Measurements from ENCODE around the gene EMP3. TPM values are rescaled to one million over a fixed set of nuclear protein-coding genes. Genes with fewer than 3 reads are reported as not detected.

The EMP3 gene
- polyA plus RNA-seq, 3 donors: 802 to 1,036 (median 996) TPM

GRCh38 chr19:48341515-48342413 lies 16.4 kb downstream of the EMP3 start:
- H3K4me1 ChIP-seq (ENCODE audit: control insufficient read depth in 1 of 2, insufficient read depth in 2 of 2, low read length in 2 of 2): peaks cover 3 to 12% of the 10 kb centered on the region in 2 donors
- H3K79me2 ChIP-seq (ENCODE audit: insufficient read depth, low read length): no peaks in the 10 kb centered on the region
- peaks cover 7% of the 10 kb centered on the region for H3K4me1 Mint-ChIP-seq
- intact Hi-C loops (cut with micrococcal nuclease): loop anchor here in 1 of 2 donors (5.0 kb wide), 1 partner anchor 34 kb away; no protein-coding TSS in a partner anchor
- no peak for DNase-seq
- H3K27ac Mint-ChIP-seq: no peak overlapping the region
- no peak overlapping the region for H3K9ac ChIP-seq (ENCODE audit: insufficient read depth, low read length, poor library complexity, severe bottlenecking)
- H3K27me3 ChIP-seq (ENCODE audit: control insufficient read depth in 2 of 2, insufficient read depth in 2 of 2, low read length in 2 of 2): no peaks in the 10 kb centered on the region
- peaks cover 0 to 2% (median 0%) of the 10 kb centered on the region in 7 donors for H3K9me3 Mint-ChIP-seq
- H4K20me1 ChIP-seq (ENCODE audit: insufficient read depth, low read length): no peaks in the 10 kb centered on the region
- WGBS (ENCODE audit: insufficient coverage): 92% methylated on average over 9 of the region's 10 CpGs
- peaks cover 0 to 3% (median 1%) of the 10 kb centered on the region in 3 donors for H3K27me3 Mint-ChIP-seq (ENCODE audit: low read depth in 3 of 3)
- H3K36me3 Mint-ChIP-seq: peaks cover 9 to 14% of the 10 kb centered on the region in 2 donors
- no peaks in the 10 kb centered on the region for H3K36me3 ChIP-seq (replicated peaks in 1 of 2; ENCODE audit: control insufficient read depth in 1 of 2, insufficient read depth in 2 of 2, low read length in 2 of 2)
- H3K9me3 ChIP-seq (replicated peaks in 1 of 2; ENCODE audit: control insufficient read depth in 1 of 2, insufficient read depth in 1 of 2, low read length in 2 of 2): no peaks in the 10 kb centered on the region
- no peak overlapping the region for H2AFZ ChIP-seq (ENCODE audit: insufficient read depth, low read depth, low read length, poor library complexity, severe bottlenecking)
- H3K4me3 ChIP-seq (replicated peaks in 1 of 3; ENCODE audit: low read depth in 2 of 3, low read length in 3 of 3): no peak overlapping the region
- H3K4me2 ChIP-seq (replicated peaks; ENCODE audit: extremely low read depth, low read length, poor library complexity, severe bottlenecking): no peak overlapping the region
- TF ChIP-seq CTCF (IDR thresholded peaks at IDR 0.05): no peak
- no peak overlapping the region for H3K27ac ChIP-seq (ENCODE audit: low read depth in 1 of 2, low read length in 2 of 2)
- H3K4me3 Mint-ChIP-seq: no peak overlapping the region

DNA sequence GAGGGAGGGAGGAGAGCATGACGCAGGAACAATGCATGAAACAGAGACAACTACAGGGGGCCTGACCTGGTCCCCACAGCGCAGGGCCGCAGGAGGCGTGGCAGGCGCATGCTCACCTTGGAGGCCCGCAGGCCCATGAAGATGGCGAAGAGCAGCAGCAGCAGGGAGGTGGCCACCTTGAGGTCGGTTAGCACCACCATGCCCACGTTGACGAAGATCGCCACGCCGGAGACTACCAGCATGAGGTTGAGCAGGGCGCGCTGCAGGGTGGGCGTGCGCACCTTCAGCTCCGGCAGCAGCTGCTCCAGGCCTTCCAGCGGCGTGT lies 17.0 kb downstream of the EMP3 start:
- no peak overlapping the region for H3K4me3 Mint-ChIP-seq
- H3K27ac ChIP-seq (ENCODE audit: low read depth in 1 of 2, low read length in 2 of 2): no peak overlapping the region
- H3K9me3 ChIP-seq (replicated peaks in 1 of 2; ENCODE audit: control insufficient read depth in 1 of 2, insufficient read depth in 1 of 2, low read length in 2 of 2): no peaks in the 10 kb centered on the region
- H3K27ac Mint-ChIP-seq: peak overlapping the region in 3 of 7 donors; percentile 18 to 62 (median 35)
- TF ChIP-seq CTCF (IDR thresholded peaks at IDR 0.05): no peak
- peaks cover 0 to 1% (median 1%) of the 10 kb centered on the region in 3 donors for H3K27me3 Mint-ChIP-seq (ENCODE audit: low read depth in 3 of 3)
- no peak overlapping the region for H3K4me2 ChIP-seq (replicated peaks; ENCODE audit: extremely low read depth, low read length, poor library complexity, severe bottlenecking)
- intact Hi-C loops (cut with micrococcal nuclease): loop anchor here in 1 of 2 donors (5.0 kb wide), 1 partner anchor 35 kb away; no protein-coding TSS in a partner anchor
- H2AFZ ChIP-seq (ENCODE audit: insufficient read depth, low read depth, low read length, poor library complexity, severe bottlenecking): no peak overlapping the region
- no peak for DNase-seq
- no peaks in the 10 kb centered on the region for H3K36me3 ChIP-seq (replicated peaks in 1 of 2; ENCODE audit: control insufficient read depth in 1 of 2, insufficient read depth in 2 of 2, low read length in 2 of 2)
- 90% methylated on average over 20 of the region's 20 CpGs for WGBS (ENCODE audit: insufficient coverage)
- H3K9ac ChIP-seq (ENCODE audit: insufficient read depth, low read length, poor library complexity, severe bottlenecking): no peak overlapping the region
- H3K79me2 ChIP-seq (ENCODE audit: insufficient read depth, low read length): no peaks in the 10 kb centered on the region
- H4K20me1 ChIP-seq (ENCODE audit: insufficient read depth, low read length): no peaks in the 10 kb centered on the region
- peaks cover 9 to 16% of the 10 kb centered on the region in 2 donors for H3K36me3 Mint-ChIP-seq
- H3K4me3 ChIP-seq (replicated peaks in 1 of 3; ENCODE audit: low read depth in 2 of 3, low read length in 3 of 3): no peak overlapping the region
- peaks cover 0 to 2% (median 0%) of the 10 kb centered on the region in 7 donors for H3K9me3 Mint-ChIP-seq
- H3K4me1 ChIP-seq (ENCODE audit: control insufficient read depth in 1 of 2, insufficient read depth in 2 of 2, low read length in 2 of 2): peaks cover 3 to 12% of the 10 kb centered on the region in 2 donors
- peaks cover 7% of the 10 kb centered on the region for H3K4me1 Mint-ChIP-seq
- H3K27me3 ChIP-seq (ENCODE audit: control insufficient read depth in 2 of 2, insufficient read depth in 2 of 2, low read length in 2 of 2): no peaks in the 10 kb centered on the region
